GM12878 (cell line): Measurements from ENCODE around the gene SLC18A3. TPM values are rescaled to one million over a fixed set of nuclear protein-coding genes. Genes with fewer than 3 reads are reported as not detected.

Experiments
- ATAC-seq: fragments of 200-7000 bp; cut with Tn5 transposase; 3 replicates; pipeline ENCODE4 v1.9.1; 2020; ENCODE audit warnings: mild to moderate bottlenecking, moderate library complexity
- BruUV-seq: library from RNA; stranded (reverse); fragments of 400-500 nt; replicated peaks from 2 replicates; lab custom pipeline; 2021; lab: Mats Ljungman, UMichigan
- CTCF ChIA-PET: fragments of 300-600 bp; sonication (Branson Sonifier 250); formaldehyde crosslinking; extraction: SDS; loops from one replicate; lab custom pipeline; 2021; ENCODE audit warnings: inconsistent platforms; lab: Yijun Ruan, JAX
- POLR2A ChIA-PET: fragments of 350-600 bp; formaldehyde crosslinking; extraction: SDS; loops from one replicate; lab custom pipeline; 2021; ENCODE audit warnings: inconsistent platforms; lab: Charles Lee
- RAD21 ChIA-PET: fragments of 300-600 bp; sonication (Branson Sonifier 250); formaldehyde crosslinking; loops from one replicate; lab custom pipeline; 2023; ENCODE audit warnings: antibody characterized with exemption; ENCODE audit not compliant: unreplicated experiment; lab: Charles Lee
- SMC1A ChIA-PET: fragments of 300-600 bp; sonication (Branson Sonifier 250); formaldehyde crosslinking; loops from one replicate; lab custom pipeline; 2023; ENCODE audit not compliant: unreplicated experiment, uncharacterized antibody; lab: Charles Lee
- DNase-seq: peaks from one replicate; pipeline ENCODE4 v3.0.0-alpha.2; 2011; ENCODE audit warnings: low read depth, low spot score
- FAIRE-seq: peaks from 3 replicates; lab custom pipeline; 2011; peaks lifted over from hg19 to GRCh38; lab: Jason Lieb, UNC
- H2AFZ ChIP-seq: 2 replicates; pipeline ENCODE4 v1.6.0; 2011; ENCODE audit warnings: low read depth, low read length, control low read depth; ENCODE audit not compliant: control insufficient read depth
- H3K27ac ChIP-seq: 2 replicates; pipeline ENCODE4 v1.5.1; 2011; ENCODE audit warnings: control low read depth; ENCODE audit not compliant: control insufficient read depth, insufficient read depth
- H3K27me3 ChIP-seq, 2 experiments: replicated peaks in 1 of 2; 2 replicates each; pipeline versions ENCODE4 v1.6.0 to v1.6.1; 2011; ENCODE audit warnings: low read length in 1 of 2; ENCODE audit not compliant: control insufficient read depth in 2 of 2, insufficient read depth in 2 of 2
- H3K36me3 ChIP-seq, 2 experiments: 2 replicates each; pipeline ENCODE4 v1.5.1; 2011; ENCODE audit warnings: low read length in 1 of 2; ENCODE audit not compliant: control insufficient read depth in 2 of 2, insufficient read depth in 2 of 2
- H3K4me1 ChIP-seq: 2 replicates; pipeline ENCODE4 v1.6.1; 2011; ENCODE audit warnings: mild to moderate bottlenecking, low read length, moderate library complexity, mixed read lengths; ENCODE audit not compliant: control insufficient read depth, insufficient read depth
- H3K4me2 ChIP-seq: 2 replicates; pipeline ENCODE4 v1.6.0; 2011; ENCODE audit warnings: control low read depth; ENCODE audit not compliant: control insufficient read depth, insufficient read depth
- H3K4me3 ChIP-seq: fragments of 200-600 bp; sonication (generic); 2 replicates; pipeline ENCODE4 v1.5.1; 2016
- H3K79me2 ChIP-seq: 2 replicates; pipeline ENCODE4 v1.6.0; 2011; ENCODE audit warnings: low read length; ENCODE audit not compliant: control insufficient read depth, insufficient read depth
- H3K9ac ChIP-seq: 2 replicates; pipeline ENCODE4 v1.8.0; 2011; ENCODE audit warnings: low read length, control low read depth, mixed read lengths; ENCODE audit not compliant: control insufficient read depth, insufficient read depth
- H3K9me3 ChIP-seq: replicated peaks from 3 replicates; pipeline ENCODE4 v1.5.1; 2011; ENCODE audit warnings: mild to moderate bottlenecking, low read length; ENCODE audit not compliant: control insufficient read depth, insufficient read depth
- H4K20me1 ChIP-seq: 2 replicates; pipeline ENCODE4 v1.6.0; 2011; ENCODE audit not compliant: control insufficient read depth, insufficient read depth
- BCLAF1 ChIP-seq: fragments of 450-650 bp; IDR thresholded peaks from 2 replicates; pipeline ENCODE4 v1.6.1; 2017; ENCODE audit warnings: antibody characterized with exemption, mild to moderate bottlenecking, moderate library complexity
- NBN ChIP-seq: fragments of 450-650 bp; IDR thresholded peaks from 2 replicates; pipeline ENCODE4 v1.6.1; 2016
- RCOR1 ChIP-seq: conservative IDR thresholded peaks from 2 replicates; pipeline ENCODE4 v1.6.1; 2012; ENCODE audit warnings: low read depth, low read length, improper control_type of control experiment
- SIN3A ChIP-seq: IDR thresholded peaks from 2 replicates; pipeline ENCODE4 v1.6.1; 2012; ENCODE audit warnings: low read depth, low read length, improper control_type of control experiment
- SIX5 ChIP-seq: IDR thresholded peaks from 2 replicates; pipeline ENCODE4 v1.6.1; 2011; ENCODE audit warnings: mild to moderate bottlenecking, low read depth, low read length, moderate library complexity; ENCODE audit not compliant: severe bottlenecking
- STAT1 ChIP-seq: fragments of 450-650 bp; conservative IDR thresholded peaks from 2 replicates; pipeline ENCODE4 v1.6.1; 2014; ENCODE audit warnings: antibody characterized with exemption, mild to moderate bottlenecking
- ZBTB4 ChIP-seq: fragments of 450-650 bp; formaldehyde crosslinking; IDR thresholded peaks from 2 replicates; pipeline ENCODE4 v1.4.0; 2022; ENCODE audit warnings: mild to moderate bottlenecking, moderate library complexity
- WGBS: methylation state at CpG from one replicate; pipeline ENCODE4 v1.1.6; 2016; ENCODE audit warnings: low lambda C conversion rate; ENCODE audit not compliant: insufficient replicate concordance, insufficient coverage; ENCODE audit errors: missing lambda C conversion rate; 5-methylcytosine and 5-hydroxymethylcytosine counted together
- in situ Hi-C: fragments of 300-500 bp; cut with MboI; formaldehyde crosslinking; loops from 9 replicates; pipeline ENCODE4 v1.14.3; 2018; ENCODE audit warnings: mixed read lengths
- intact Hi-C: fragments of 100-400 bp; cut with micrococcal nuclease; formaldehyde crosslinking; loops from one replicate; pipeline ENCODE4 v1.14.2; 2022; ENCODE audit not compliant: unreplicated experiment
- polyA plus RNA-seq, 11 experiments: library from polyadenylated mRNA; depleted of rRNA in 4 of 11; unstranded in 6 of 11; stranded (reverse) in 5 of 11; fragments of >200 nt; fragmentation: Nextera tagmentation in 4 of 11; fragmentation: Illumina TruSeq in 1 of 11; extraction: Ambion mirVana in 4 of 11; extraction: Trizol in 1 of 11; gene quantifications; 1 replicate in 1 of 11; 2 replicates in 10 of 11; pipeline versions ENCODE4 v1.2.1 to v1.2.3, GENCODE V29; 2011 to 2016; ENCODE audit warnings: inconsistent platforms in 2 of 11, missing spikeins in 2 of 11, low read depth in 1 of 11
- total RNA-seq, 4 experiments: library from RNA; depleted of rRNA in 3 of 4; stranded (reverse); fragments of >200 nt in 3 of 4; fragmentation: Illumina TruSeq in 1 of 4; extraction: Trizol in 1 of 4; gene quantifications; 2 replicates each; pipeline versions ENCODE4 v1.2.1 to v1.2.3, GENCODE V29; 2013 to 2021

The SLC18A3 gene
- total and polyA plus RNA-seq, 10 of the 15 experiments (the other 5 are each of a cell fraction or from before 2014, with no cell fraction given): not detected

- TF ChIP-seq BCLAF1 (no peak), SIX5 (no peak), SIN3A (peak; percentile 56; the same call in 1 of the 2 replicates), NBN (no peak), RCOR1 (0 out of 2 replicates have a peak, but pooled peaks have one; percentile 68)
- TF ChIP-seq, all 136 proteins: peak for 4
Measured at GRCh38 chr10:49606981-49607535, 3.1 kb upstream of the SLC18A3 start (continued).

GRCh38 chr10:49608166-49609005 lies 1.7 kb upstream of the SLC18A3 start:
- 29% methylated on average over 14 of the region's 14 CpGs for WGBS
- Histone ChIP-seq H4K20me1 (no peaks in the 10 kb centered on the region), H3K27me3 (peaks cover 8 to 20% of the 10 kb centered on the region in 2 experiments), H3K9ac (no peak overlapping the region), H3K9me3 (peaks cover 4% of the 10 kb centered on the region; the same call in 1 of the 3 replicates), H3K4me3 (no peak overlapping the region), H3K4me1 (no peaks in the 10 kb centered on the region), H3K79me2 (no peaks in the 10 kb centered on the region), H2AFZ (no peak overlapping the region), H3K36me3 (no peaks in the 10 kb centered on the region), H3K27ac (no peak overlapping the region), H3K4me2 (no peak overlapping the region)
- FAIRE-seq (no peak), ATAC-seq (no peak), DNase-seq (no peak)
- in situ Hi-C loops (no loop called here), intact Hi-C loops (no loop called here)
- ChIA-PET RAD21 (no interaction called here), POLR2A (no interaction called here), CTCF (no interaction called here), SMC1A (no interaction called here)
- TF ChIP-seq ZBTB4 (no peak), STAT1 (no peak)
- BruUV-seq: no TSS peak
